Measurements from ENCODE around the gene CHST14. TPM values are rescaled to one million over a fixed set of nuclear protein-coding genes. Genes with fewer than 3 reads are reported as not detected.
A peak's percentile ranks its signal among the peaks of the same experiment; 100 is the strongest.

The CHST14 gene
- total RNA-seq, 2 donors from 2014 or later, result 14.9 to 22.3 TPM

GRCh38 chr15:40438712-40439111, 32.1 kb upstream of the CHST14 start:
- Histone ChIP-seq H3K27ac (no peak overlapping the region), H3K9me3 (no peaks in the 10 kb centered on the region), H3K27me3 (replicated peaks; ENCODE audit: insufficient read depth) (no peaks in the 10 kb centered on the region), H3K4me3 (no peak overlapping the region), H3K4me1 (replicated peaks) (no peaks in the 10 kb centered on the region), H3K36me3 (no peaks in the 10 kb centered on the region)
- intact Hi-C loops (cut with DNase I), result no loop called here
- TF ChIP-seq POLR2AphosphoS5 (IDR thresholded peaks at IDR 0.05), result no peak
- TF ChIP-seq POLR2A (IDR thresholded peaks at IDR 0.05), result no peak
- no peak for TF ChIP-seq CTCF (IDR thresholded peaks at IDR 0.05)
- no peak for DNase-seq (ENCODE audit: low spot score)
- WGBS, result 75% methylated on average over 12 of the region's 12 CpGs

- H3K36me3 ChIP-seq, result no peaks in the 10 kb centered on the region
- H3K4me3 ChIP-seq, result peak overlapping the region; percentile 84 to 92
- intact Hi-C loops (cut with DNase I), result no loop called here
- no peak overlapping the region for H3K27ac ChIP-seq
- H3K9me3 ChIP-seq, result no peaks in the 10 kb centered on the region
- no peaks in the 10 kb centered on the region for H3K27me3 ChIP-seq (replicated peaks; ENCODE audit: insufficient read depth)
- 17% methylated on average over 15 of the region's 15 CpGs for WGBS
- TF ChIP-seq POLR2AphosphoS5 (IDR thresholded peaks at IDR 0.05), result no peak
- no peak for TF ChIP-seq CTCF (IDR thresholded peaks at IDR 0.05)
- TF ChIP-seq POLR2A (IDR thresholded peaks at IDR 0.05), result no peak
- no peaks in the 10 kb centered on the region for H3K4me1 ChIP-seq (replicated peaks)
- no peak for DNase-seq (ENCODE audit: low spot score)
Measured at GRCh38 chr15:40439461-40439959, 31.3 kb upstream of the CHST14 start.

GRCh38 chr15:40439960-40440742, 30.6 kb upstream of the CHST14 start:
- intact Hi-C loops (cut with DNase I), result loop anchor here (5.0 kb wide), 1 partner anchor 127 kb away; the partner anchor contains the start of genes CCDC32 and RPUSD2
- no peaks in the 10 kb centered on the region for H3K36me3 ChIP-seq
- WGBS, result under 1% methylated on average over 35 of the region's 35 CpGs
- no peaks in the 10 kb centered on the region for H3K4me1 ChIP-seq (replicated peaks)
- H3K27ac ChIP-seq, result no peak overlapping the region
- no peaks in the 10 kb centered on the region for H3K9me3 ChIP-seq
- peak overlapping the region; percentile 84 to 92 for H3K4me3 ChIP-seq
- no peaks in the 10 kb centered on the region for H3K27me3 ChIP-seq (replicated peaks; ENCODE audit: insufficient read depth)
- TF ChIP-seq POLR2A (IDR thresholded peaks at IDR 0.05) (no peak), POLR2AphosphoS5 (IDR thresholded peaks at IDR 0.05) (no peak), CTCF (IDR thresholded peaks at IDR 0.05) (no peak)
- no peak for DNase-seq (ENCODE audit: low spot score)

- Histone ChIP-seq H3K4me3 (peak within 1 kb of the TSS; percentile 84 to 92), H3K27ac (peak within 1 kb of the TSS; percentile 68 to 69), H3K27me3 (replicated peaks; ENCODE audit: insufficient read depth) (no peaks in the 10 kb centered on the region), H3K9me3 (no peaks in the 10 kb centered on the region), H3K4me1 (replicated peaks) (peaks cover 5% of the 10 kb centered on the region), H3K36me3 (no peaks in the 10 kb centered on the region)
- TF ChIP-seq CTCF (IDR thresholded peaks at IDR 0.05) (no peak), POLR2AphosphoS5 (IDR thresholded peaks at IDR 0.05) (peak; percentile 77), POLR2A (IDR thresholded peaks at IDR 0.05) (peak; percentile 54)
- intact Hi-C loops (cut with DNase I), result loop anchor here (5.0 kb wide), 1 partner anchor 126 kb away; the partner anchor contains the start of genes CCDC32 and RPUSD2
- WGBS, result under 1% methylated on average over 43 of the region's 119 CpGs
- DNase-seq (ENCODE audit: low spot score), result peak; percentile 95
Measured at GRCh38 chr15:40440743-40441564, 29.8 kb upstream of the CHST14 start, which contains the start of gene BAHD1. BAHD1 (plus strand) TSS chr15:40440953; CDS start chr15:40458465, 17,512 bp downstream.
